Testis (tissue), 3 donors: ENCODE data around the gene AQP7. TPM values are rescaled to one million over a fixed set of nuclear protein-coding genes. Genes with fewer than 3 reads are reported as not detected.

Source experiments
- DNase-seq: peaks from one replicate; pipeline ENCODE4 v3.0.0-alpha.2; 2019
- H3K27ac ChIP-seq, 2 donors: fragments of 200-600 bp; sonication (generic); one replicate each; pipeline ENCODE4 v1.5.1; 2019
- H3K27me3 ChIP-seq: fragments of 200-600 bp; sonication (generic); one replicate; pipeline ENCODE4 v1.5.1; 2019
- H3K36me3 ChIP-seq: fragments of 200-600 bp; sonication (generic); one replicate; pipeline ENCODE4 v1.5.1; 2017; ENCODE audit warnings: low read depth; ENCODE audit errors: missing control alignments
- H3K4me1 ChIP-seq: fragments of 200-600 bp; sonication (generic); one replicate; pipeline ENCODE4 v1.5.1; 2019
- H3K4me3 ChIP-seq, 2 donors: fragments of 200-600 bp; sonication (generic); one replicate each; pipeline ENCODE4 v1.5.1; 2017 to 2019
- H3K9me3 ChIP-seq: fragments of 200-600 bp; sonication (generic); one replicate; pipeline ENCODE4 v1.5.1; 2017
- POLR2A ChIP-seq: fragments of 450-650 bp; IDR thresholded peaks from one replicate; pipeline ENCODE4 v1.6.1; 2017; ENCODE audit warnings: antibody characterized with exemption, mild to moderate bottlenecking, moderate library complexity
- WGBS, 2 donors: methylation state at CpG; one replicate each; pipeline ENCODE4 v1.1.5; 2018; 5-methylcytosine and 5-hydroxymethylcytosine counted together
- intact Hi-C: fragments of 100-400 bp; cut with DNase I; formaldehyde crosslinking; loops from one replicate; pipeline ENCODE4 v1.15.1; 2023; ENCODE audit warnings: low total_unique reads
- polyA plus RNA-seq: library from polyadenylated mRNA; stranded (reverse); fragments of 350-450 nt; fragmentation: Illumina TruSeq; extraction: RNeasy Lipid Tissue Mini Kit (QIAGEN cat#74804); gene quantifications from one replicate; pipeline ENCODE4 v1.2.3, GENCODE V29; 2014; ENCODE audit warnings: low read depth, low replicate concordance; ENCODE audit not compliant: insufficient read depth
- small RNA-seq, 2 donors: library from RNA; depleted of rRNA; stranded (forward); fragments of <200 nt; gene quantifications; one replicate each; pipeline ENCODE3, GENCODE V24; 2016
- total RNA-seq, 2 donors: library from RNA; depleted of rRNA; stranded (reverse); fragments of >200 nt; gene quantifications; one replicate each; pipeline ENCODE4 v1.2.3, GENCODE V29; 2016
- TF ChIP-seq, protein P1 (sequence below), 3 experiments: fragments of 450-650 bp in 2 of 3; fragments of 200-600 bp in 1 of 3; sonication (generic) in 1 of 3; IDR thresholded peaks; one replicate each; pipeline ENCODE4 v1.5.1; 2016 to 2019; ENCODE audit warnings: antibody characterized with exemption in 3 of 3, mild to moderate bottlenecking in 2 of 3, moderate library complexity in 1 of 3

Gene AQP7
- total and polyA plus RNA-seq, 3 donors from 2014 or later: 19.1 to 55.6 (median 37.6) TPM

DNA sequence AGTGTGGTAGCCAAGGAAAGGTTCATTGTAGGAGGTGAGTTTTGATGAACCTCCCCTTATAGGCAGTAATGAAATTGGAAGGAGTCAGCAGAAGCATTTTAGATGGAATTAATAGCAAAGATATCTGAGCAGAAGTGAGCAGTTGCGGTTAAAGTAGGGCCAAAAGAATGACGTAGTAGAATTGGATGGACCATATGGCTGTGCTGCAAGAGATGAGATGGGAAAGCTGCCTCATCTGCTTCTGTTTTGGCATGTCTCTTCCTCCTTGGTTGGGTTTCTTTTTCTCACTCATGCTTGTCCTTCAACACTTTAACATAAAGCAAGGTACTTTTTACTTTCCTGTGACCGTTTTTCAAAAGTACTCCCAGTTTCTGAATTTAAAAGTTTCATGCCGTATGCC lies 55.8 kb downstream of the AQP7 start:
- intact Hi-C loops: no loop called here
- H3K27me3 ChIP-seq: no peaks in the 10 kb centered on the region
- no peak overlapping the region for H3K27ac ChIP-seq
- TF ChIP-seq POLR2A: no peak
- TF ChIP-seq, protein P1, sequence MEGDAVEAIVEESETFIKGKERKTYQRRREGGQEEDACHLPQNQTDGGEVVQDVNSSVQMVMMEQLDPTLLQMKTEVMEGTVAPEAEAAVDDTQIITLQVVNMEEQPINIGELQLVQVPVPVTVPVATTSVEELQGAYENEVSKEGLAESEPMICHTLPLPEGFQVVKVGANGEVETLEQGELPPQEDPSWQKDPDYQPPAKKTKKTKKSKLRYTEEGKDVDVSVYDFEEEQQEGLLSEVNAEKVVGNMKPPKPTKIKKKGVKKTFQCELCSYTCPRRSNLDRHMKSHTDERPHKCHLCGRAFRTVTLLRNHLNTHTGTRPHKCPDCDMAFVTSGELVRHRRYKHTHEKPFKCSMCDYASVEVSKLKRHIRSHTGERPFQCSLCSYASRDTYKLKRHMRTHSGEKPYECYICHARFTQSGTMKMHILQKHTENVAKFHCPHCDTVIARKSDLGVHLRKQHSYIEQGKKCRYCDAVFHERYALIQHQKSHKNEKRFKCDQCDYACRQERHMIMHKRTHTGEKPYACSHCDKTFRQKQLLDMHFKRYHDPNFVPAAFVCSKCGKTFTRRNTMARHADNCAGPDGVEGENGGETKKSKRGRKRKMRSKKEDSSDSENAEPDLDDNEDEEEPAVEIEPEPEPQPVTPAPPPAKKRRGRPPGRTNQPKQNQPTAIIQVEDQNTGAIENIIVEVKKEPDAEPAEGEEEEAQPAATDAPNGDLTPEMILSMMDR (IDR thresholded peaks at IDR 0.05): no peak
- peaks cover 5% of the 10 kb centered on the region for H3K36me3 ChIP-seq
- no peak for DNase-seq
- no peaks in the 10 kb centered on the region for H3K9me3 ChIP-seq
- 94 to 95% methylated on average over 4 of the region's 4 CpGs for WGBS, 2 donors
- H3K4me3 ChIP-seq: no peak overlapping the region
- peaks cover 3% of the 10 kb centered on the region for H3K4me1 ChIP-seq

DNA sequence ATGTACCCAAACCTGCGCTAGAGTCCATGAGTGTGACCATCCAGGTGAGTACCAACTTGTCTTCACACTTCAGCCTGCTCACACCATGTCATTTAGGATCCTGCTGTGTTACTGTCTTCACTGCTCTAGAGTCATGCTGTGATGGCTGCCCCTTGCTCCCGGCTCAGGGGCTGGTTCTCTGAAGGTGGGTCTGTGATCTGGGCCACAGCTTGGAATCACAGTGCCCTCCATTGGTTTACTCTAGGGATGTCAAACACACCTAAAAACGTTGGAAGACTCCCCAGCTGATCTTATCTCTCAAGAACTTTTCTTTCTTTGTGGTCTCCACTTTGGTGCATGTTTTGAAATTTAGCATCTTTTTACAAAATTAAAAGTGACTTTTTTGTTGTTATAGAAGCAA lies 58.2 kb downstream of the AQP7 start:
- 80 to 87% methylated on average over 3 of the region's 3 CpGs for WGBS, 2 donors
- DNase-seq: no peak
- intact Hi-C loops: no loop called here
- TF ChIP-seq POLR2A: no peak
- TF ChIP-seq, protein P1 (IDR thresholded peaks at IDR 0.05): no peak
- H3K9me3 ChIP-seq: no peaks in the 10 kb centered on the region
- H3K27me3 ChIP-seq: no peaks in the 10 kb centered on the region
- no peak overlapping the region for H3K27ac ChIP-seq
- H3K36me3 ChIP-seq: peaks cover 8% of the 10 kb centered on the region
- H3K4me3 ChIP-seq: no peak overlapping the region
- H3K4me1 ChIP-seq: no peaks in the 10 kb centered on the region

DNA sequence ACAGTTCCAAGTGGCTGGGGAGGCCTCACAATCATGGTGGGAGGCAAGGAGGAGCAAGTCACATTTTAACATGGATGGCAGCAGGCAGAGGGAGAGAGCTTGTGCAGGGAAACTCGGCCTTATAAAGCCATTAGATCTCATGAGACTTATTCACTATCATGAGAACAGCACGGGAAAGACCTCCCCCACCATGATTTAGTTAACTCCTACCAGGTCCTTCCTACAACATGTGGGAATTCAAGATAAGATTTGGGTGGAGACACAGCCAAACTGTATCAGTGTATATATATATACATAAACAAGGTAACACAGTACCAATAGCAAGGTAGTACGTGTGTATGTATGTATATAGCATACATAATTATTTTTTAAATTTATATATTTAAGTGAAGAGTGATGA lies 61.2 kb downstream of the AQP7 start:
- H3K27ac ChIP-seq: no peak overlapping the region
- no peak overlapping the region for H3K4me3 ChIP-seq
- DNase-seq: no peak
- WGBS, 2 donors: 84 to 92% methylated on average over 3 of the region's 3 CpGs
- no peaks in the 10 kb centered on the region for H3K9me3 ChIP-seq
- no peaks in the 10 kb centered on the region for H3K27me3 ChIP-seq
- H3K4me1 ChIP-seq: no peaks in the 10 kb centered on the region
- intact Hi-C loops: no loop called here
- peaks cover 8% of the 10 kb centered on the region for H3K36me3 ChIP-seq
- TF ChIP-seq POLR2A: no peak
- TF ChIP-seq, protein P1 (IDR thresholded peaks at IDR 0.05): no peak

DNA sequence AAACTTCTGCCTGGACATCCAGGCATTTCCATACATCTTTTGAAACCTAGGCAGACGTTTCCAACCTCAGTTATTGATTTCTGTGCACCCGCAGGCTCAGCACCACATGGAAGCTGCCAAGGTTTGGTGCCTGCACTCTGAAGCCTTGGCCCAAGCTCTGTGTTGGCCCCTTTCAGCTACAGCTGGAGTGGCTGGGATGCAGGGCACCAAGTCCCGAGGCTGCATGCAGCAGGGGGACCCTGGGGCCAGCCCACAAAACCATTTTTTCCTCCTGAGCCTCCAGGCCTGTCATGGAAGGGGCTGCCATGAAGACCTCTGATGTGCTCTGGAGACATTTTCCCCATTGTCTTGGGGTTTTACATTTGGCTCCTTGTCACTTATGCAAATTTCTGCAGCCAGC lies 62.2 kb downstream of the AQP7 start:
- no peak for DNase-seq
- intact Hi-C loops: no loop called here
- Histone ChIP-seq H3K9me3 (no peaks in the 10 kb centered on the region), H3K27me3 (no peaks in the 10 kb centered on the region), H3K4me3 (no peak overlapping the region), H3K4me1 (no peaks in the 10 kb centered on the region), H3K27ac (no peak overlapping the region), H3K36me3 (peaks cover 4% of the 10 kb centered on the region)
- TF ChIP-seq, protein P1 (IDR thresholded peaks at IDR 0.05): no peak
- TF ChIP-seq POLR2A: no peak
- 93% methylated on average over 3 of the region's 3 CpGs for WGBS, 2 donors

Small RNAs within 50 kb of the gene (small RNA-seq; reads per million reads assigned to genes)
- gene AL356218.2 (0 reads per million in 2 donors), gene RF00019 (0 reads per million in 2 donors)

Other genes starting within 250 kb of the AQP7 start
- 100 to 1,000 TPM; 192 to 212 TPM for gene B4GALT1, start 235.2 kb downstream of the AQP7 start, total RNA-seq
- gene B4GALT1, start 235.2 kb downstream of the AQP7 start, polyA plus RNA-seq: 112 TPM
- gene SPINK4, start 162.4 kb downstream of the AQP7 start, total RNA-seq: not detected
- gene SPINK4, start 162.4 kb downstream of the AQP7 start, polyA plus RNA-seq: not detected
- gene BAG1, start 137.9 kb downstream of the AQP7 start, total RNA-seq: 100 to 1,000 TPM in 1 of 2 donors, 10 to 100 TPM in 1; 96.6 to 147 TPM
- 203 TPM for gene BAG1, start 137.9 kb downstream of the AQP7 start, polyA plus RNA-seq
- gene CHMP5, start 137.5 kb downstream of the AQP7 start, total RNA-seq: 10 to 100 TPM; 53.2 to 57.0 TPM
- 84.1 TPM for gene CHMP5, start 137.5 kb downstream of the AQP7 start, polyA plus RNA-seq
- 10 to 100 TPM; 46.7 to 48.6 TPM for gene NFX1, start 112.1 kb downstream of the AQP7 start, total RNA-seq
- gene NFX1, start 112.1 kb downstream of the AQP7 start, polyA plus RNA-seq: 30.0 TPM
- gene AQP3, start 45.0 kb upstream of the AQP7 start, total RNA-seq: 1 to 10 TPM; 4.6 to 9.0 TPM
- gene AQP3, start 45.0 kb upstream of the AQP7 start, polyA plus RNA-seq: 6.3 TPM
- gene NOL6, start 71.4 kb upstream of the AQP7 start, total RNA-seq: 10 to 100 TPM; 40.4 to 45.4 TPM
- gene NOL6, start 71.4 kb upstream of the AQP7 start, polyA plus RNA-seq: 51.6 TPM
- 10 to 100 TPM; 33.6 to 49.4 TPM for gene ANKRD18B, start 121.7 kb upstream of the AQP7 start, total RNA-seq
- gene ANKRD18B, start 121.7 kb upstream of the AQP7 start, polyA plus RNA-seq: 6.3 TPM